MV-4-11 (cell line): ENCODE results near the gene ARHGAP45.
A peak's percentile ranks its signal among the peaks of the same experiment; 100 is the strongest.

Experiments
- DNase-seq: peaks from one replicate; lab custom pipeline; 2025; lab: John Stamatoyannopoulos, UW

The ARHGAP45 gene

DNA sequence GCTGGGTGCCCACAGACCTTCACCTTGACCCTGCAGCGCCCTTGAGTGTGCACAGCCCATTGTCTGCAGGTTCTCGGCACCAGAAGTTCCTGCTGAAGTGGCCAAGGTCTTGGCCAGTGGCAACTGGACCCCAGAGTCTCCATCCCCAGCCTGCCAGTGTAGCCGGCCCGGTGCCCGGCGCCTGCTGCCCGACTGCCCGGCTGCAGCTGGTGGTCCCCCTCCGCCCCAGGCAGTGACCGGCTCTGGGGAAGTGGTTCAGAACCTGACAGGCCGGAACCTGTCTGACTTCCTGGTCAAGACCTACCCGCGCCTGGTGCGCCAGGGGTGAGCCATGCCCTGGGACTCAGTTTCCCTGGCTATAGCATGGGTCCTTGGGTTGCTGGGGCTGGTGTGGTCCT is 11.9 kb upstream of the ARHGAP45 start:
- DNase-seq = no peak

DNA sequence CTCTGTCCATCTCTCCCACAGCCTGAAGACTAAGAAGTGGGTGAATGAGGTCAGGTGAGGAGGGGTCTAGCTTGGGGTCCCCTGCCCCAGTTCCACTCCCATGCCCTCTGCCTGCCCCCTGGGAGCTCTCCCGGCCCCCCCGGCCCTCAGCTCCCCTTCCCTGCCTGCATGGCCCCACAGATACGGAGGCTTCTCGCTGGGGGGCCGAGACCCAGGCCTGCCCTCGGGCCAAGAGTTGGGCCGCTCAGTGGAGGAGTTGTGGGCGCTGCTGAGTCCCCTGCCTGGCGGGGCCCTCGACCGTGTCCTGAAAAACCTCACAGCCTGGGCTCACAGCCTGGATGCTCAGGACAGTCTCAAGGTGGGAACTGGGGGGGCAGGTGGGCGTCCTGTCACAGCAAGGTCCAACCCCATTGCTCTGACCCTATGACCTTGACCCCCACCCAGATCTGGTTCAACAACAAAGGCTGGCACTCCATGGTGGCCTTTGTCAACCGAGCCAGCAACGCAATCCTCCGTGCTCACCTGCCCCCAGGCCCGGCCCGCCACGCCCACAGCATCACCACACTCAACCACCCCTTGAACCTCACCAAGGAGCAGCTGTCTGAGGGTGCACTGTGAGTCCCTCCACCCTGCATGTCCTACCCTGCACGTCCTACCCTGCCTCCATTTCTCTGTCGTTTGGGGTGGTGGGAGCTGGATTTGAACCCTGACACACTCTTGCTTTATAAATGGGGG is 10.9 kb upstream of the ARHGAP45 start:
- DNase-seq = no peak

DNA sequence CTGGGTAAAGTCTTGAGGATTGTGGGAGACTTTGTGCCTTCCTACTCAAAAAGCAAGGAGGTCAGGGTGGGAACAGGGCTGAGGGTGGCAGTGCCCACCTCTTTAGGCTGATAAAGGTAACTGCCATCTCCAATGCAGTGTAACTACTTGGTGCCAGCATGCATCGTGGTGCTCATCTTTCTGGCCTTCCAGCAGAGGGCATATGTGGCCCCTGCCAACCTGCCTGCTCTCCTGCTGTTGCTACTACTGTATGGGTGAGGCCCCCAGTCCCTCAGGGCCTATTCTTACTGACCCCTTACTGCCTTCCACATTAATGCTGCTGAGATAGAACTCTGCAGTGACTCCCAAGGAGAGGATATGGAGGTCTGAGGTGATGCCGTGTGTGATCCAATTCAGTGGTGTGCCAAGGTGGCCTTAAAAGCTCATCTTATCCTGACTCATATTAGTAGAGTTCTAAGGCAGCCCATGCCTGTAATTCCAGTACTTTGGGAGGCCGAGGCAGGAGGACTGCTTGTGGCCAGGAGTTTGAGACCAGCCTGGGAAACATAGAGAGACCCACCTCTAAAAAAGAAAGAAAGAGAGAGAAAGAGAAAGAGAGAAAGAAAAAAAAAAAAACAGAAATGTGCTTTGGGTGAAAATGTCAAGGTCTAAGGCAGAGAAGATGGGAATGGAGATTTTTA is 9.7 kb upstream of the ARHGAP45 start:
- peak; percentile 36 for DNase-seq

DNA sequence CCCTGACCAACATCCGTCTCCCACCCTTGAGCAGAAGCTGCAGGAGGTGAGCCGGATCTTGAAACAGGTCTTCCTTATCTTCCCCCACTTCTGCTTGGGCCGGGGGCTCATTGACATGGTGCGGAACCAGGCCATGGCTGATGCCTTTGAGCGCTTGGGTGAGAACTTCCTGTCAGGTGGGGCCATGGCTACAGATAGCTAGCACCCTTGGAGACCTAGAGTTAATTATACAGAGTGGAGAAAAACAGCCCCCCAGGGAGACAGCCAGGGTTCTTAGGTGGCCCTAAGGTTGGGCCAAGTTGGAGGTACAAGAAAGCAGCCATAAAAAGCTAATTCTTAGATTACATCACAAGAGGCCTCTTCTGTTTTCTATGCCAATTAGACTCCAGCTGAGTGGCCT is 8.9 kb upstream of the ARHGAP45 start:
- no peak for DNase-seq

DNA sequence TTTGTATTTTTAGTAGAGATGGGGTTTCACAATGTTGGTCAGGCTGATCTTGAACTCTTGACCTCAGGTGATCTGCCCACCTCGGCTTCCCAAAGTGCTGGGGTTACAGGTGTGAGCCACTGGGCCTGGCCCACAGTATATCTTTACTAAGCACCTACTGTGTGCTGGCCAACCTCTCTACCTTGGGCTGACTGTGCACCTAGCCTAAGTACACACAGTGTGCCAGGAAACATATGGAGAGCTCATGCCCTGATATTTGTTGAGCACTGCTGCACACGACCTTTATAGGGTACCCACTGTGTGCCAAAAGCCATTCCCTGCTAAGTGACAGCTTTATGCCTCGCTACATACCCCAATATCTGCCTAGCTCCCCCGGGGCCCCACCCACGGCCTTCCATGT is 6.3 kb upstream of the ARHGAP45 start:
- DNase-seq = no peak

DNA sequence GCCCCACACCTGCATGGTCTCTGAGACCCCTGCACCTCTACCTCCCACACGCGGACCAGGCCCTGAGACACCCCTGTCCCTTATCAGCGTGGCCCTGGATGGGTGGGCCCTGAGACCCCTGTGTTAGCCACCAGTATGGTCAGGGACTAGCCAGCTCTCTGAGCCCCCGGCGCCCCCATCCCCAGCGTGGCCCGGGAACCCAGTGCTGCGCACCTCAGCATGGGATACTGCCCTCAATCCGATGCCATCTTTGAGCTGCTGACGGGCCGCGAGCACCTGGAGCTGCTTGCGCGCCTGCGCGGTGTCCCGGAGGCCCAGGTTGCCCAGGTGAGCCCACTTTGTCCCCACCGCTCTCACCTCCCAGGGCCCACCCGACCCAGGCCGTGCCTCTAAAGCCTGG is 5.0 kb upstream of the ARHGAP45 start:
- DNase-seq = no peak

DNA sequence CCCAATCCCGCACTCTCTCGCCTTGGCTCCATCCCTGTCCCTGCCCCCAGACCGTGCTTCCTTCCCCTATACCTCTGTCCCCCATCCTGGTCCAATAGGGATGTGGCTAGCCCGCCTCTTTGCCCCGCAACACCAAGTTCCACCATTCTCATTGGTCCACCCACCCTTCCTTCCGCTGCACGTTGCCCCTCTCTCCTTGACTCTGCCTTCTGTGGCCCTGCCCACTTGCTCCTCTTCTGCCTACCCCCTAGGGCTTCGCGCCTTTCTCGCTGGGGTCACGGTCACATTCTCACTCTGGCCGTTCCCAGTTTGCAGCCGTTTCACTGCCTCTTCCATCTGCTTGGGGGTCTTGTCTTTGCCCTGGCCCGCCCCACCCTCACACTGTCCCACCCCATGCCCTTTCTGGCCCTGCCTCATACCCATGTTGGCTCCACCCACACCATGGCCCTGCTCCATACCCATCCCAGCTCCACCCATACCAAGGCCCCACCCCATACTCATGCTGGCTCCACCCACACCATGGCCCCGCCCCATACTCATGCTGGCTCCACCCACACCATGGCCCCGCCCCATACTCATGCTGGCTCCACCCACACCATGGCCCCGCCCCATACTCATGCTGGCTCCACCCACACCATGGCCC is 4.5 kb upstream of the ARHGAP45 start:
- DNase-seq = no peak

DNA sequence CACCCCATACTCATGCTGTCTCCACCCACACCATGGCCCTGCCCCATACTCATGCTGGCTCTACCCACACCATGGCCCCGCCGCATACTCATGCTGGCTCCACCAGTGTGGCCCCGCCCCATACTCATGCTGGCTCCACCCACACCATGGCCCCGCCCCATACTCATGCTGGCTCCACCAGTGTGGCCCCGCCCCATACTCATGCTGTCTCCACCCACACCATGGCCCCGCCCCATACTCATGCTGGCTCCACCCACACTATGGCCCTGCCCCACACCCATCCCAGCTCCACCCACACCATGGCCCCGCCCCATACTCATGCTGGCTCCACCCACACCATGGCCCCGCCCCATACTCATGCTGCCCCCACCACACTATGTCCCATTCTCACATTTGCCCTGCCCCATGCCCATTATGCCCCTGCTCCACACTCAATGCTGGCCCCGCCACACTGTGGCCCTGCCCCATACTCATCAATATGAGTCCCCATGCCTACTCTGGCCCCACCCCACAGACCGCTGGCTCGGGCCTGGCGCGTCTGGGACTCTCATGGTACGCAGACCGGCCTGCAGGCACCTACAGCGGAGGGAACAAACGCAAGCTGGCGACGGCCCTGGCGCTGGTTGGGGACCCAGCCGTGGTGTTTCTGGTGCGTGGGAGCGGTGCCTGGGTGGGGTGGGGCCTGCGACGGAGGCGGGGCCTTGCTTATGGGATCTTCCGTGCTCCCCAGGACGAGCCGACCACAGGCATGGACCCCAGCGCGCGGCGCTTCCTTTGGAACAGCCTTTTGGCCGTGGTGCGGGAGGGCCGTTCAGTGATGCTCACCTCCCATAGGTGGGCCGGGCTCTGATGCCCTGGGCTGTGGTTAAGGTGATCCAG is 3.7 kb upstream of the ARHGAP45 start:
- peak; percentile 72 for DNase-seq

DNA sequence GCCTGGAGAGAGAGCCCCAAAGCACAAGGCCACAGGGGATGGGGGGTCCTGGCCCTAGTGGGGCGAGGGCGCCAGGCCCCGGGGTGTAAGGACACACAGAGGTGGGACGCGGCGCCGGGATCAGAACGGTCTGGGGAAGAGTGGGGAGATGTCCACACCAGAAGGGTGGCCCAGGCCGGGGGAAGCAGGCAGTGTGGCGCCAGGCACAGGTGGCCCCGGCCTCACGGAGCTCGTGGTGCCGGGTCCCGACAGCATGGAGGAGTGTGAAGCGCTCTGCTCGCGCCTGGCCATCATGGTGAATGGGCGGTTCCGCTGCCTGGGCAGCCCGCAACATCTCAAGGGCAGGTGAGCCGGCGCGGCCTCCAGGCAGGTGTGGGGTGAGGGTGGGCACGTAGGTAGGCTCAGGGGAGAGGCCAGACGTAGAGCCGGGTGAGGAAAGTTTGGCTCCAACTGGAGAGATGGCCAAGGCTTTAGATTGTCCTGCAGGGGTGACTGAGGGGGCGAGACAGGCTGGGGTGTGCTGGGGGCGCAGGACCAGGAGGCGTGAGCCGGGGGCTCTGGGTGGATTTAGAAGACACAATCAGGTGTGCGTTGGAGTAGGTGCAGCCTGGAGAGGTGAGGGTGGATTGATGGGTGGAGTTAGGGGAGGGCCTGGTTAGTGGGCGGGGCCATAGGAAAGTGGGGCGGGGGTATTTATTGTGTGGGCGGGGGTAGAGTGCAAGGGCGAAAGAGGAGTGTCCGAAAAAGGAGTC is 2.9 kb upstream of the ARHGAP45 start:
- no peak for DNase-seq

DNA sequence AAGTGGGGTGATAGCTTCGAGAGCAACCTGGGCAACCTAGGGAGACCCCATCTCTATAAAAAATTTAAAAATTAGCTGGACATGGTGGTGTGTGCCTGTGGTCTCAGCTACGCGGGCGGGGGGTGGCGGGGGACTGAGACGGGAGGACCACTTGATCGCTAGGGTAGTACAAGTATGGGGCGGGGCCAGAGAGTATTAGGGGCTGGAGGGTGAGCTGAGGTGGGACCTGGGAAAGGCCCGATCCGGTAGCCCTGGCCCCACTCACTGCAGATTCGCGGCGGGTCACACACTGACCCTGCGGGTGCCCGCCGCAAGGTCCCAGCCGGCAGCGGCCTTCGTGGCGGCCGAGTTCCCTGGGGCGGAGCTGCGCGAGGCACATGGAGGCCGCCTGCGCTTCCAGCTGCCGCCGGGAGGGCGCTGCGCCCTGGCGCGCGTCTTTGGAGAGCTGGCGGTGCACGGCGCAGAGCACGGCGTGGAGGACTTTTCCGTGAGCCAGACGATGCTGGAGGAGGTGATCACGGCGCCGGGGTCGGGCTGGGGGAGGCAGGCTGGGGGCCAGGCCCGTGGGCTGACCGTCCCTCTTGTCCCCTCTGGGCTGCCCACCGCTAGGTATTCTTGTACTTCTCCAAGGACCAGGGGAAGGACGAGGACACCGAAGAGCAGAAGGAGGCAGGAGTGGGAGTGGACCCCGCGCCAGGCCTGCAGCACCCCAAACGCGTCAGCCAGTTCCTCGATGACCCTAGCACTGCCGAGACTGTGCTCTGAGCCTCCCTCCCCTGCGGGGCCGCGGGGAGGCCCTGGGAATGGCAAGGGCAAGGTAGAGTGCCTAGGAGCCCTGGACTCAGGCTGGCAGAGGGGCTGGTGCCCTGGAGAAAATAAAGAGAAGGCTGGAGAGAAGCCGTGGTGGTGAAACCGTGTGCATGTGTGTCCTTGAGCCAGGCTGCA is 2.0 kb upstream of the ARHGAP45 start:
- peak; percentile 64 for DNase-seq

DNA sequence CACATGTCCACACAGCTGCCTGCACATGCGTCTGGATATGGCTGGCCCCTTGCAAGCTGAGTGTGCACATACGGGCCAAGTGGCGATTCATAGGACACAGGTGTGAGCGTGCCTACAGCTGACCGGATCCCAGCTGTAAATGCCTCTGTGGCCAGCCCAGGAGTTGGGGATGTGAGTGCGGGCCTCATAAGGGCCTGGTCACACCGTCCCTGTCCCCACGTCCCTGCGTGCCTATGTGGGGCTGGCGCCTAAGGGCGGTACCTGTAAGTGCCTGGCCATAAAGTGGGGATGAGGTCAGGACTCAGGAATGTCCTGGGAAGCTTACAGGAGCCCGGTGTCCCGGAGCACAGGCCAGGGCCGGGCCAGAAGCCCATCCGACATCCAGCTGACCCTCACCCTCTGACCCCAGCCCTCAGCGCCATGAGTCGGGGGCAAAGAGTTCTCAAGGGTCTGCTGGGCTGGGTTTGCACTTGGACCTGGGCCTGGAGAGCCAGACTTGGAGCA is 1.3 kb upstream of the ARHGAP45 start:
- no peak for DNase-seq

DNA sequence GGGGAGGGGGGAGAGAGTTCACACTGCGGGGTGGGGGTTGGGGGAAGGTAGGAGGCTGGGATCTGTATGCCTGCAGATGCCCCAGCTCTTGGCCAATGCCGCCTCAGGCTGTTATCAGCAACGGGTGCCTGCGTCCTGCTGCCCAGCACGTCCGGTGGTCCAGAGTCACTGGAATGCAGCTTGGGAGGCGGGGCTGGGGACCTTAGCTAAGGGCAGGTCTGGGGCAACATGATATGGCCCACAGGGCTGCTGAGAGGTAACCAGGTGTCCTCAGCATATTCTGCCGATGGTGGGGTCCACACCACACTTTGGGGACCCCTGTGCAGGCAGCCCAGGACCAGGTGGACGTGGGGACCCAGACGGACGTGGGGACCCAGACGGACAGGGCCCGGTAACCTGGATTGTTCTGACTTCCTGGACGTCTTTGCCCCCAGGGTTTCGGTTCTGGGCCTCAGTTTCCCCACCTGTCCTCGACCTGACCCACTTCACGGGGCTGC is 668 bp upstream of the ARHGAP45 start:
- no peak for DNase-seq

DNA sequence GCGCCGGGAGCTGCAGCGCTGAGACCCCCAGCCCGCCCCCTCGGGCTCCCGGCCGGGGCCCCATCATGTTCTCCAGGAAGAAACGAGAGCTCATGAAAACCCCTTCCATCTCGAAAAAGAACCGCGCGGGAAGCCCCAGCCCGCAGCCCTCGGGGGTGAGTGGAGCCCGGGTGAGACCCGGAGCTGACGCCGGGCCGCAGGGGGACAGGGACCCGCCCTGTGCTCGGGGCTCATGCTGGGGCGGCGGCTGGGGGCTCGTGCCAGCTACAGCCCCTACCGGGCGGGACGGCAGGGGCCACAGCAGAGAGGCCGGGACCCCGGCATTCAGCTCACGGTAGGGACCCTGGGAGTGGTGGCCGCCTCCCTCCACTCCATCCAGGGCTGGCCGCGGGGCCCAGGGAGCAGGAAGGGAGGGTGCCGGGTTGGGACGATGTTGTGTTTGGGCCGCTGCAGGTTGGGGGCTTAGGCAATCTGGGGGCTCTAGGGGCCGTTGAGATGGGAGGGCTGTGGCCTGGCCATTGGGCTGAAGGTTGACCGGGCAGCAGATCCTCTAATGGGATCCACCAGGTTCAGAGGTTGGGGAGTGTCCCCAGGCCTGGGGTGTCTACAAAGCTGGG is 482 bp downstream of the ARHGAP45 start:
- peak; percentile 46 for DNase-seq

DNA sequence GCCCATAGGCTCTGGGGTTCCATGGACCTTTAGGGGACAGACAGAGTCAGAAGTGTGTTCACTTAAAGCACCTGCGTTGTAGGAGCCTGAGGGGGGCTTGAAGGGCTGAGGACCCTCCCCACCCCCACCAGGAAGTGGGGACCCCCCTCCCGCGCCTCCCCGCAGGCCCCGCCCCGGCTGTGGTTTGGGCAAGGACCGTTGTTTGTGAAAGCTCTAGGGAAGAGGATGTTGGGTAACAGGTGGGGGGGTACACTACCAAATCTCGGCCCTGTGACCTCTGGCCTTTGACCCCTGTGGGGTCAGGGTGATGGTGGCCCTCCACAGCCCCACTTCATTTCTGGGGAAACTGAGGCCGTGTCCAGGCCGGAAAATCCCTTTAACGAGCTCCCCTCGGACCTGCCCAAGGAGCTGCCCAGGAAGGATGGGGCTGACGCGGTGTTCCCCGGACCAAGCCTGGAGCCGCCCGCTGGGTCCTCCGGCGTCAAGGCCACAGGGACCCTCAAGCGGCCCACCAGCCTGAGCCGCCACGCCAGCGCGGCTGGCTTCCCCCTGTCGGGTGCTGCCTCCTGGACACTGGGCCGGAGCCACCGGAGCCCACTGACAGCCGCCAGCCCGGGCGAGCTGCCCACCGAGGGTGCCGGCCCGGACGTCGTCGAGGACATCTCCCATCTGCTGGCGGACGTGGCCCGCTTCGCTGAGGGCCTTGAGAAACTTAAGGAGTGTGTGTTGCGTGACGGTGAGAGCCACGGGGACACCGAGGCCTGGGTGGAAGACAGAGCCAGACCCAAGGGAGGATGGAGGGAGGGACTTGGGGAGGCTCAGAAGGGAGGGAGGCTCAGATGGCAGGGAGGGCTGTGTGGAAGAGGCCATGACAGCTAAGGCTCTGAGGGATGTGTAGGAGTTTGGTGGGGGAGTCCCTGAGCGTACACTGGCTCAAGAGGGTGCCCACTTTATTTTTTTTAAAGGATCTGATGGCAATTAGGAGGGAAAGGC is 1.3 kb downstream of the ARHGAP45 start:
- peak; percentile 79 for DNase-seq

DNA sequence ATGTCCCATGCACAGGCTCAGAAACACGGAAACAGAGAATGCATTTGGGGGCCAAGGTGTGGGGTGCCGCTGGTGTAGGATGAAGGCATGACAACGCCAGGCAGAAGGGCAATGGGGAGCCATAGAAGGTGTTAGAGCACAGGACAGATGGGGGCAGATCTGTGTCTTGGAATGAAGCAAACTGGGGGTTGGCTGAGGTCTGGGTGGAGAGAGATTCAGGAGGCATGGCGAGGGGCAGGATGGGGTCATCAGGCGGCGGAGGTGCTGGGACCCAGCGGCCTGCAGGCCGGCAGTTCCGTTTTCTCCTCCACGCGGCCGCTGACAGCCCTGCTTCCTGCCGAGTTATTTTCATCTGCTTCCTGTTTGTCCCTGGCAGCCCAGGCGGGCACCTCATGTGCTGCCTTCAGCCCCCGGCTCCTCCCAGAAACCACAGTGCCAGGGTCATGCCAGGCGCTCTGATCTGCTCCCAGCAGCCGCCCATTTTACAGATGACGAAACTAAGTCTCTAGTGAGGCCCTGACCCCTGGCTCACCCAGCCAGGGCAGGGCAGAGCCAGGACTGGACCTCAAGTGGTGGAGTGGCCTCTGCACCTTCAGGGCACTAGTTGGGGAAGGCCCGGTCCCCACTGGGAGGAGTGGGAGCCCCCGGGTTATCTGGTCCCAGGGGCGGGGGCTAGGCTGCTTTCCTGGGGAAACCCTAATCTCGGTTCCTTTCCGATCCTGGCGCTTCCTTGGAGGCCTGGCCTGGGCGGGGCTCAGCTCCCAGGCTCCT is 2.2 kb downstream of the ARHGAP45 start:
- DNase-seq = peak; percentile 98

DNA sequence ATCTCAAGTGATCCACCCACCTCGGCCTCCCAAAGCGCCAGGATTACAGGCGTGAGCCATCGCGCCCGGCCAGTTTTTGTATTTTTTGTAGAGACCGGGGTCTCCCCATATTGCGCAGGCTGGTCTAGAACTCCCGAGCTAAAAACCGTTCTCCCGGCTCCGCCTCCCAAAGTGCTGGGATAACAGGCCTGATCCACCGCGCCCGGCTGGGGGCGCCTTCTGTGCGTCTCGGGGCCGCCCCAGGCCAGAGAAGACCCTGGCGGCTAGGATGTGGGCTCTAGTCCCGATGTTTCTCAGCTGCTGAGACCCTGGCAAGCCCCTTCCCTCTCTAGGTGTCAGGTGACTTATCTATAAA is 3.6 kb downstream of the ARHGAP45 start:
- DNase-seq = no peak

DNA sequence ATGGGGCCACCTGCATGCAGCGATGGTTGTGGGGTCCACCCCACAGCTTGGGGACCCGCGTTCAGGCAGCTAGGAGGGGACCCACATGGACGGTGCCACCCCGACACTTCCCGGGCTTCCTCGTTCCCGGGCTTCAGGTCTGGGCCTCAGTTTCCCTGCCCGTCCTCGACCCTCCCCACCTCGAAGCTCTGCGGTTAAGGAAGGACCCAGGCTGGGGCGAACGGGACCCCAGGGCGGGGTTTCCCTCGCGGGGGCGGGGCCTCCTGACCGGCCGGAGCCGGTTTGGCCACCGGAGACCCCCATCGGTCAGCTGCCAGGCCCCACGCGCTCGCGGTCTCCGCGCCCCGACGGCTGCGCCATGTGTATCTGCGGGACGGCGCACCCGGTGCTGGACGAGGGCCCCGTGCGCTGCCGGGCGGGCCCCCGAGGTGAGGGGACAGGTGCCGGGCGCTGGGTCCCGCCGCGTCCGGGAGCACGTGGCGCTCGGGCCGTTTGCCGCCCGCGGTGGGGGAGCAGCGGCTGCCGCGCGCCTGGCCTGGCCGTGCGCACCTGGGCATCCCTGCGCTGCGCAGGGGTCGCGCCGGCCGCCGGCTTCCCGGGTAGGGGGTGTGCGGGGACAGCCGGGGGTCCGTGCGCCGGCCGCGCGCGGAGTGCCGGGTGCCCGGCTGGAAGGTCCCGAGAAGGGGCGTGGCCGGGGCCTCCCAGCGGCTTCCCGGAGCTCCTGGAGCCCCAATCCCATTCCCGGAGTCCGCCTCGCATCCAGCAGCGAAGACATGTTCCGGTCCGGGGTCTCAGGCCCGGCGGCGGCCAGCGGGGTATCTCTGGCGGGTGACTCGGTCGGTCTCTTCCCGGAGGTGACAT is 4.2 kb downstream of the ARHGAP45 start:
- no peak for DNase-seq
